LNCaP clone FGC (cell line): ENCODE measurements around the gene PLEKHO1.
"Not testable (repeated sequence)": the region's sequence is repeated elsewhere in the genome, so short reads cannot be mapped to it uniquely, and the experiment has no call there.

Experiments used
- DNase-seq: peaks from one replicate; pipeline ENCODE4 v3.0.0-alpha.2; 2011; ENCODE audit warnings: low read depth
- H3K4me3 ChIP-seq: 2 replicates; pipeline ENCODE4 v1.5.1; 2011; ENCODE audit warnings: mild to moderate bottlenecking, low read depth, low read length, control low read depth
- TF ChIP-seq, protein P1 (sequence below): IDR thresholded peaks from 2 replicates; pipeline ENCODE4 v1.5.1; 2012; ENCODE audit warnings: mild to moderate bottlenecking; ENCODE audit not compliant: control insufficient read depth, insufficient read depth; ENCODE audit errors: extremely low read depth

Gene PLEKHO1

DNA sequence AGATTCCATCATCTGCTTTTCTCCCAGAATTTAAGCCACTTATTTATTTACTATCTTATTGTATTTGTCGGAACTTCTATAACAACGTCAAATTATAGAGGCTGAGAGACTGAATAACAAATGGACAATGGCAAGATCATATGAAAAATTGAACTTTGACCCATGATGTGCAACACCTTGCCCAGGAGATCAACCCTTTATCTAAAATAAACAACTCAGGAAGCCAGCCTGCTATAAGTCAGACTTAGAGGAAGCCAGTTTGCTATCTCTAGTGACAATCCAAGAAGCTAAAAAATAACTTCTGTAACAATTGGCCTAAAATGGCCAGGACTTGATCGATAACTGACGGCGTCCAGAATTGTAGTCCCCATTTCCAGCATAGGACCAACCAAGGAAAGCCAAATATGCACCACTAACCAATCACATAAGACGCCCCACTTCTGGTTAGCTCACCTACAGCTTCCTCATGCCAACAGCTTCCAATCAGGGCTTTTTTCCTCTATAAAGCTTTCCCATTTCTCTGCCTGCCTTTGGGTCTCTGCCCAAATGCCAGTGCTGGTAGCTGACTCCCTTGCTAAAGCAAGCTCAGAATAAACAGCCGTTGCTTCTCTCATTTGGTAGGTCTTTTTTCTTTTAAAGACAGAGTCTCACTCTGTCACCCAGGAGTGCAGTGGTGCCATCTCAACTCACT is 57.7 kb downstream of the PLEKHO1 start:
- no peak overlapping the region for H3K4me3 ChIP-seq
- TF ChIP-seq, protein P1, sequence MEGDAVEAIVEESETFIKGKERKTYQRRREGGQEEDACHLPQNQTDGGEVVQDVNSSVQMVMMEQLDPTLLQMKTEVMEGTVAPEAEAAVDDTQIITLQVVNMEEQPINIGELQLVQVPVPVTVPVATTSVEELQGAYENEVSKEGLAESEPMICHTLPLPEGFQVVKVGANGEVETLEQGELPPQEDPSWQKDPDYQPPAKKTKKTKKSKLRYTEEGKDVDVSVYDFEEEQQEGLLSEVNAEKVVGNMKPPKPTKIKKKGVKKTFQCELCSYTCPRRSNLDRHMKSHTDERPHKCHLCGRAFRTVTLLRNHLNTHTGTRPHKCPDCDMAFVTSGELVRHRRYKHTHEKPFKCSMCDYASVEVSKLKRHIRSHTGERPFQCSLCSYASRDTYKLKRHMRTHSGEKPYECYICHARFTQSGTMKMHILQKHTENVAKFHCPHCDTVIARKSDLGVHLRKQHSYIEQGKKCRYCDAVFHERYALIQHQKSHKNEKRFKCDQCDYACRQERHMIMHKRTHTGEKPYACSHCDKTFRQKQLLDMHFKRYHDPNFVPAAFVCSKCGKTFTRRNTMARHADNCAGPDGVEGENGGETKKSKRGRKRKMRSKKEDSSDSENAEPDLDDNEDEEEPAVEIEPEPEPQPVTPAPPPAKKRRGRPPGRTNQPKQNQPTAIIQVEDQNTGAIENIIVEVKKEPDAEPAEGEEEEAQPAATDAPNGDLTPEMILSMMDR, result no peak
- no peak for DNase-seq

DNA sequence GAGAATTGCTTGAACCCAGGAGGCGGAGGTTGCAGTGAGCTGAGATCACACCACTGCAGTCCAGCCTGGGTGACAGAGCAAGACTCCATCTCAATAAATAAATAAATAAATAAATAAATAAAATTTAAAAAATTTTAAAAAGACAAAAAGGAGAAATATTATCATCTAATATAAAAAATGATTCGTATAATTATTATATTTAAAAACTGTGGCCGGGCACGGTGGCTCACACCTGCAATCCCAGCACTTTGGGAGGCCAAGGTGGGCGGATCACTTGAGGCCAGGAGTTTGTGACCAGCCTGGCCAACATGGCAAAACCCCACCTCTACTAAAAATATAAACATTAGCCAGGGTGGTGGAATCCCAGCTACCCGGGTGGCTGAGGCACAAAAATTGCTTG is 58.7 kb downstream of the PLEKHO1 start:
- not testable (repeated sequence) for H3K4me3 ChIP-seq, DNase-seq
